Effector CD8-positive, alpha-beta T cell (primary cell): Measurements from ENCODE around the gene GRAMD1C.
A peak's percentile ranks its signal among the peaks of the same experiment; 100 is the strongest.

ENCODE experiments used
- DNase-seq: peaks from one replicate; lab custom pipeline; 2025; lab: John Stamatoyannopoulos, UW

Gene GRAMD1C

DNA sequence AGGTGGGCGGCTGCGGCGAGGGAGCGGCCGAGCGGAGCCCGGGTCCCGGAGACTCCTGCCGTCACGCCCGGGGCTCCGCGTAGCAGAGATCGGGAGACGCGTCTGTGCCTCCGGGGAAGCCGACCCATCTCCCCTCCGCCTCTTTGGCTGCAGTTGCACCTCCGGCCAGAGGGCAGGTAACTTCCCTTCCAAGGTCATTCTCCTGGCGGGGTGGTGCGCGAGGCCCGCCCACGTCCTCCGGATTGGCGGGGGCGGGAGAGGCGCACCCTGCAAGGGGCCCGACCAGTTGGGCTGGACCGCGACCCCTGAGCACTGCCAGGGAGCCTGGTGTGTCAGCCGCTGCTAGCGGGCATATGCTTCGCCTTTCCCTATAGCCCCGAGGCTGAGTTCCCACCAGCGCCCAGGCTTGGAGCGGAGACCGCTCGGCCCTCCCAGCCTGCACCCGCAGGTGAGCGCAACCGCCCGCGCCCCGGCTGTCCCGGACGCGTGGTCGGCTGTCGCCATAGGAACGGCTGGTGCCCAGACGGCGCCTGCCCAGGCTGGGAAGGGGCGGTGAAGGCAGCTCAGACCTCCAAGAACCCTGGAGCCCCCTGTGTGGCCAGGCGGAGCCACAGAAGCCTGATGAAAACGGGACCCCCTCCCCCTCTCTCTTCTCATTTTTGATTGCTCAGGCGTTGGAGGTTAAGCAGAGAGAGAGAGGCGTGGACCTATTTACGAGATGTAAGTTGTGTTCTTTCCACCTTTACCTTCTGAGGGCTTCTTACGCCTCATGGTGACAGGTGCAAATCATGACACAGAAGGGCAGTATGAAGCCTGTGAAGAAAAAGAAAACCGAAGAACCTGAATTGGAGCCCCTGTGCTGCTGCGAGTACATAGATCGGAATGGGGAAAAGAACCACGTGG, 109.7 kb downstream of the GRAMD1C start:
- peak; percentile 21 for DNase-seq

DNA sequence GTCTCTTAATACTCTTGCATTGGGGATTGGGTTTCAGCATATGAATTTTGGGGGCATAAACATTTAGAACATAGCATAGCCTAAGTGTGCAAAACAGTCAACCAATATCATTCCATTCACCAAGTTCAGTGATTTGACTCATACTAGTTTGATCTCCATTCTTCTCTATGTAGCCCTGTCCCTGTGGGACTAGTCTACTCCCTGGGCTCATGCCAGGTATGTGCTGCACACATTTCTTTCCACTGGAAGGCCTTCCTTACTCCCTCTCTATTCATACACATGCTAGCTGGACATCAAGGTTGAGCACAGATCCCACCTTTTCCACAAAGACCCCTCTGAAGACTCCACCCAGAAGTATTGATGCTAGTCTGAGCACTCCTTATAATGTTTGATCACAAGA, 114.3 kb downstream of the GRAMD1C start:
- DNase-seq, result no peak

DNA sequence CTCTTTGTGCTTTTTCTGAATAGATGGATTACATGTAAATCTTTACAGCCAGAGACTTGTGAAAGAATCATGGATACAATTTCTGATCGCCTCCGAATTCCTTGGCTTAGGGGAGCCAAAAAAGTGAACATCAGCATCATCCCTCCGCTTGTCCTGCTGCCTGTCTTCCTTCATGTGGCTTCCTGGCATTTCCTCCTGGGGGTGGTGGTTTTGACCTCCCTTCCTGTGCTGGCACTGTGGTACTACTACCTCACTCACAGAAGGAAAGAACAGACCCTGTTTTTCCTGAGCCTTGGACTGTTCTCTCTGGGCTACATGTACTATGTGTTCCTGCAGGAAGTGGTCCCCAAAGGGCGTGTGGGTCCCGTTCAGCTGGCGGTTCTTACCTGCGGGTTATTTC, 115.1 kb downstream of the GRAMD1C start:
- no peak for DNase-seq

DNA sequence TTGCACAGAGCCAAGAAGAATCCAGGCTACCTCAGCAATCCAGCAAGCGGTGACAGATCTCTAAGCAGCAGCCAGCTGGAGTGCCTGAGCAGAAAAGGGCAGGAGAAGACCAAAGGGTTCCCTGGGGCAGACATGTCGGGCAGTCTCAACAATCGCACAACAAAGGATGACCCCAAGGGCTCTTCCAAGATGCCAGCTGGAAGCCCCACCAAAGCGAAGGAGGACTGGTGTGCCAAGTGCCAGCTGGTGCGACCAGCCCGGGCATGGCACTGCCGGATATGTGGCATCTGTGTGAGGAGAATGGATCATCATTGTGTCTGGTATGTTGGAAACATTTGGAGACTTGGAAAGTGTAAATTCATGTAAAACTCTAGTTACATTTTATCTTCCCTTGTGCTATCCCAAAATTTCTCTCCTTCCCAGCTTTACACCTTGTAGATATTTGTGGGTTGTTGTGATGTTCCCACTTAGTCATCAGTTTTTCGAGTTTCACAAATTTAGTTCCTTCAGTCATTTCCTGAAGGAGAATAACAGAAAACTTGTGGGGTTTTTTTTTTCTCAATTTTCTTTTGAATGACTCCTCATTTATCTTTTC, 115.6 kb downstream of the GRAMD1C start:
- no peak for DNase-seq

DNA sequence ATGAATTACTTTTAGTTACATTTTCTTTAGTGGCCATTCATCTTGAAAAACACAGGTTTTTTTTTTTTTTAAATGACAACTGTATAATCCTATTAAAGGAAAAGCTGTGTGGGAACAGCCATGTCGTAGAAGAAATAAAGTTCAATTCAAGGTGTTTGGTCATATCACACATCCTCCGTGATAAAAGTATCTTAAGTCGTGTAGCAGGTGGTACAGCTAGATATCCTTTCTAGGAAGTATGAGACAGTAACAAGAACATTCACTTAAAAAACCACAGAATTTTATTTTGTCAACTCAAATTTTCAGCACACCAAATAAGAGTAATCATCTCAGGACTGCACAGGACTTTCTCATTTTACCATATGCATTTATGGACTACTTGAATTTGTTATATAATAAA, 125.3 kb downstream of the GRAMD1C start:
- no peak for DNase-seq

DNA sequence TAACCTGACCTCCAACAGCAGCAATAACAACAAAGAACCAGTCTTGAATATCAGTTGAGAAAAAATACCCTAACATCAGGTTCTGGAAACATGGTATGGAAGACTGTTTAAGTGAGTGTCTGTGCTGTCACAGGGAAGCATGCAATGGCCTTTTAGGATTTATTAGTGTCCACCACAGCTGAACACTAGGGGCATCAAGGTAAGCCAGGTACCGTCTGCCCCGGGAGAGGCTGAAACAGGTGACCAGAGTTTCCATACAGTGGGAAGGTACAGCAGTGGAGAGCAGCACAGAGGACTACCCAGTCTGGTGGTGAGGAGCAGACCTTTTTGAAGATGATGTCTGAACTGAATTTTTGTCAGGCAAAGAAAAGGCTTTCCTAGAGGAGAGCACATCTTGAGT, 127.6 kb downstream of the GRAMD1C start:
- no peak for DNase-seq

DNA sequence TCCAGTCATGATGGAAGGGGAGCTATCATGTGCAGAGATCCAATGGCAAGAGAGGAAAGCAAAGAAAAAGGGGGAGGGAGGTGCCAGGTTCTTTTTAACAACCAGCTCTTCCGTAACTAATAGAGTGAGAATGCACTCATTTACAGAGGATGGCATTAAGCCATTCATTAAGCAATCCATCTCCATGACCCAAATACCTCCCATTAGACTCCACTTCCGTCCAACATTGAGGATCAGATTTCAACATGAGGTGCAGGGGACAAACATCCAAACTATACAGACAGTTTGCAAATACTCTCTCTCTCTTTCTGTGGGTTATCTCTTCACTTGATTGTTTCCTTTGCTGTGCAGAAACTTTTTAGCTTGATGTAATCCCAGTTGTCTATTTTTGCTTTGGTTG, 130.4 kb downstream of the GRAMD1C start:
- no peak for DNase-seq

DNA sequence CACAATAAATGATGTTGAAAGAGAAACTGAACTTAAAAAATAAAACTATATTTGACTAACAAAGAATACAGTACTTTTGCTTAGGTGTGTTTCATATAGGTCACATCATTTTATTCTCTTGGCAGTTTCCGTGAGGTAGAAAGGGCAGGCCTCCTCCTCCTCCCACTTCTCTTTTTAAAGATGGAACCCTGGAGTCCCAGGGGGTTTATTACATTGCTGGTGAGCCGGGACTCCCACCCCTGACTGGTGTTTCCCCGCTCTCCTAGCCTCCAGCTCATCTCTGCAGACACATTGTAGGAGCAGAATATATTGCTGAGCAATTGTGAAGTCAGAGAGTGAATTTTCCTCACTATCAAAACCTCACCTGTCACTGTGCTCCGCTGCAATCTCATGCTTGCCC, 139.2 kb downstream of the GRAMD1C start:
- DNase-seq, result no peak

DNA sequence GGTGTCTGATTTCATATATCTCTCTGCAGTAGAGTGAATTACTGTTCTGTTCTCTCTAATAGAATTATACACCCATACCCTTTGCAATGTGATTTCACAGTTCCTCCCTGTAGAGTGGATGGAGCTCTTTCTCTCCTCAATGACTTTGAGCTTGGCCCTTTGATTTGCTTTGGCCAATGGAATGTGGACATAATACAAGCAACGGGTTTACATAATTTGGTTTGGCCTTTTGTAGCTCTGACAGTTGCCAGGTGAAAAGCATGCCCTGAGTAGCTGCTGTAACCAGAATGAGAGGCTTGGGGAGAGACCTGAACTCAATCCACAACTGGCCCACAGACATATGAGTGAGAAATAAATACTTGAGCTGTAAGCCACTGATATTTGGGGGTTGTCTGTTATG, 141.3 kb downstream of the GRAMD1C start:
- no peak for DNase-seq

DNA sequence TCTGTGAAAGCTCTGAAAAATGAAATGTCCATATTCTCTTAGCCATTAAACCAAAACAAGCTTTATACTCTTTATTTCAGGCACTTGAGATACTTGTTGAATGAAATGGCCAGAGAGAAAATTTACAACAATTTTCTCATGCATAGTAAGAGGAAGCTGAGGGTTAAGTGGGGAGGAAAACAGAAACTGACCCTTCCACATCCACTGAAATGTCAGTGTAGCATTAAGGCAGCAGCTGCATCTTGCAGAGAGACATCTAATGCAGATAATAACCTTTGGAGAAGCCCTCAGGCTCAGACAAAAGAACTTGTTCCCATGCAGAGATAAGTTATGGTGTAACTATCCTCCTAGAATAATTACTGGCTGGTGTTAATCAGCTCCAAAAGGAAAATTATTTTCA, 143.2 kb downstream of the GRAMD1C start:
- no peak for DNase-seq

DNA sequence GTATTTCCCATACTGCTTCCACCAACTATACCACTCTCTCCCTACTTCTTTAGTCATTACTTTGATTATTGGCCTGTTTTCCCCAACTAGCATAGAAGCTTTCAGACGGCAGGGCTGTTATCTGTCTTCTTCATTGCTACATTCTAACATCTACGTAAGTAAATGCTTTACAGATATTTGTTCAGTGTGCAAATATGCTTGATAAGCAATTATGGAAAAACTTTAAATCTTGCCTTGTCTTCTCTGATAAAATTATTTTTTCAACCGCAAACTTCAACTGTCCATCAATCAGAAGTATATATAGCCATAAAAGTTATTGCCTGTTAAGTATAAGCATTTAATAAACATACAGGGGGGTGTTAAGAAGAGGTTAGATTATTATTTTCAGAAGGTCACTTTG, 145.0 kb downstream of the GRAMD1C start:
- no peak for DNase-seq

DNA sequence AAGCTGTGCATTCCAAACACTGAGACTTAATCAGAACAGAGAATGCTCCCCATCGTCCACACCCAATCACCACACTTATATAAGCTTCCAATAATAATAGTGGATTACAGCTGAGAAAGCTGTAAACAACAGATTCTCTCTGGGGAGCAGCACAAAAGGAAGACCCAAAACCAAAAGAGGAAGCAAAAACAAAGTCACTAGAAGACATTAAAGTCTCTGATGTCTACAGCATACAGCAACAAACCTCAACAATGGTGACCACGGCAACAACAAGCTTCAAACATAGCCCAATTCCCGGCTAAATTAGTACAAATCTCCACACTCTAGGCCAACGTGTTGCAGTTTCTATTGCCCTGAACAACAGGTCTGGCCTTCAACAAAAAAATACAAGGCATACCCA, 147.0 kb downstream of the GRAMD1C start:
- no peak for DNase-seq
